NCI-H187 treated with DMSO at 0.1 percent for 48 hours (cell line): ENCODE measurements around the gene FADS2.

Source experiments
- DNase-seq: peaks from one replicate; lab custom pipeline; 2025; lab: John Stamatoyannopoulos, UW

The FADS2 gene

GRCh38 chr11:61887839-61888494 is 59.9 kb downstream of the FADS2 start:
- DNase-seq, result no peak

DNA sequence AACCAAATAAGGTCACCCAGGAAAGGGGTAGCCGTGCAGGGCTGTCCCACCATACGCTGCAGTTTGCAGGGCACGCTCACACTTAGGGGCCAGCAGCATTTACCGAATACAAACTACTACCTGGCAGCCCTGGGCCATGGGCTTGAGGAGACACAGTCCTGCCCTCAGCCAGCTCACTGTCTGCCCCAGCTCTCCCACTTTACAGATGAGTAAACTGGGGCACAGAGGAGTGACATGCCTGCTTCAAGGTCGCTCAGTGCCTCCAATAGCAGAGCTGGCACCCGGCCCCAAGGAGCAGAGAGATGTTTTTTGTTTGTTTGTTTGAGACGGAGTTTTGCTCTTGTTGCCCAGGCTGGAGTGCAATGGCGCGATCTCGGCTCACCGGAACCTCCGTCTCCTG is 60.5 kb downstream of the FADS2 start:
- no peak for DNase-seq

DNA sequence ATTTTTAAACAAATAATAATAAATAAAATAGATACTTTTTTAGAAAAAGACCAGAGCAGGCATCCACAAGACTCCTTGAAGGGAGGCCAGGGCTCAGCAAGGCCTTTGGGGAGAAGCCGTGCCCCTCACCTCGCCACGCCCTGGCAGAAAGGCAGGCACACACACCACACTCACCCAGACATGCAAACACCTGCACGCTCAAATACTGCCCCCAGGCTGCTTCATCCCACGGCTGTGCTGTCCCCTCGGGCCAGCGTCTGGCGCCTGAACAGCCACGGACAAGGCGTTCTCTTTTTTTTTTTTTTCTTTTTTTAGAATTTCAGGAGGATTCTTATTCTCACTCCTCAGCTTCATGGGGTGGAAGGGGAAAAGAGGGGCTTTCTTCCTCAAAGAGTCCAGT is 61.7 kb downstream of the FADS2 start:
- no peak for DNase-seq

DNA sequence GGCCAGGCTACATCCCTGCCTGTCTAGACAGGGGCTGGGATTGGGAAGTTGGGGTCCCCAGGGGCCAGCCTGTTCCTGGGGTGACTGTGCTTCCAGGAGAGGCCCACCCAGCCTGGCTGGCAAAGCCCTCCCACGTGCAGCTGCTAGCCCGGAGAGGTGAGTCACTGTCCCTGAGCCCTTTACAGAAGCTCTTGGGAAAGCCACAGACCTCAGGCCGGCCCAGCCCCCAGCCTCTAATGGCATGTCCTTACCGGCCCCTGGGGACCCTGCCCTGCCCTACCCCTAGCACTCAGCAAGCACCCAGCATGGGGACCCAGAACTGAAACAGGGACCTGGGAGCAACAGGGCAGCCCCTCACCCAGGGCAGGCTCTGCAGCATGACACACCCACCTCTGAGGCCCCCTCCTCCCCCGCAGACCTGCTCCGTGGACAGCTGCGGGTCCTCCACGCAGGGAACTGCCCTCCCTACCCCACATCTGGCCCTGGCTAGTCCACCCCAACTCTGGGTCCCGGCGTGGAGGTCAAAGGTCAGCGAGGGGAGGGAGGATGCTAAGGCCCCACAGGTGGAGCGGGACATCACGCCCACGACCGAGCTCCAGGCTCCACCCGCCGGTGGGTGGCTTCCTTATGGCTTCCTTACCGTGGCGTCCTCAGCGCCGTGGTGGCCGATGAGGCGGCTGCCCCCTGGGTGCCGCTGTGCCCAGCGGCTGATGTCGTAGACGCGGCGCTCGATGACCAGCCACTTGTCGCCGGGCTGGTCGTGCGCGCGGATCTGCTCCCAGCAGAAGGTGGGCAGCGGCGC is 62.6 kb downstream of the FADS2 start:
- no peak for DNase-seq

DNA sequence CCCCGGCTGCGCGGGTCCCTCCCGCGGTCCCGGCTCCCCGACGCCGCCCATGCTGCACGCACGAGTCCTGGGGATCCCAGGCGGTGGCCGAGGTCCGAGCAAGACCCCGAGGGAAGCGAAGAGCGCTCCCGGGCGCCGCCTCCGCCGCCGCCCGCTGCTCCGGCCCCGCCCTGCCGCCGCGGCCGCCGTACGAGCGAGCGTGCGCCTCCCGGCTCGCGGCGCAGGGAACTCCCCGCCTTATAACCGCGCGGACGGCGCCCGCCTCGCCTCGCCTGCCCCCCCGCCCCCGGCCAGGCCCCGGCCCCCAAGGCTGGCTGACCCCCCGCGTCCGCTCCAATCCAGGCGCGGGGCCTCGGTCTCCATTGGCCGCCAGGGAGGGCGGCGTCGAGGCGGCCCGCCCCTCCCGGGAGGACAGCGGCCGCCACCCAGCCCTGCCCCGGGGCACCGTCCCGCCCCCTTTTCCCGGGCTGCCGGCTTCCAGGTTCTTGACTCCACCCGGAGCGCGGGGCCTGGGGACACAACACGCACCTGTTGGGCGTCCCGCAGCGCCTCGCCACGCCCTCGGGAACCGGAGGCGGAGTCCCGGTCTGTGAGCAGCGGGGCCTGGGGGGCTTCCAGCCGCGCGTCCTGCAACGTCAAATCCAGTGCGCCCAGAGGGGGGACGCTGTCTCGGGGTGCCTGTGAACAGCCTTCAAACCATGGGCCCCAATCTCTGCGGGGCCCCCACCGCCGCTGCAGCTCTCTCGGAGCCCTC is 63.4 kb downstream of the FADS2 start, which contains the start of gene FADS3:
Gene FADS3 (minus strand): TSS at position 215 of the 754 bp plus-strand sequence. CDS start 164 bp downstream, at position 51.
- DNase-seq, result no peak

DNA sequence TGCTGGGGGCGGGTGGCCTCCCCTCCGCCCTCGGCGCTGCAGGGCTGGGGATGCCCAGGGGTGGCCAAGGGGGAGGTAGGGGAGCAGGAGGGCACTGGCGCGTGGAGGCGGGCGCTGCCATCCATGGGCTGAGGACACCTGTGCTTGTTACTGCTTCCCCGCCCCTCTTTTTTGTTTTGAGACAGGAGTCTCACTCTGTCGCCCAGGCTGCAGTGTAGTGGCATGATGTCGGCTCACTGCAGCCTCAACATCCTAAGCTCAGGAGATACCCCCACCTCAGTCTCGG is 63.9 kb downstream of the FADS2 start:
- DNase-seq, result no peak

- no peak for DNase-seq
Measured at GRCh38 chr11:61893981-61894380, 65.9 kb downstream of the FADS2 start.

DNA sequence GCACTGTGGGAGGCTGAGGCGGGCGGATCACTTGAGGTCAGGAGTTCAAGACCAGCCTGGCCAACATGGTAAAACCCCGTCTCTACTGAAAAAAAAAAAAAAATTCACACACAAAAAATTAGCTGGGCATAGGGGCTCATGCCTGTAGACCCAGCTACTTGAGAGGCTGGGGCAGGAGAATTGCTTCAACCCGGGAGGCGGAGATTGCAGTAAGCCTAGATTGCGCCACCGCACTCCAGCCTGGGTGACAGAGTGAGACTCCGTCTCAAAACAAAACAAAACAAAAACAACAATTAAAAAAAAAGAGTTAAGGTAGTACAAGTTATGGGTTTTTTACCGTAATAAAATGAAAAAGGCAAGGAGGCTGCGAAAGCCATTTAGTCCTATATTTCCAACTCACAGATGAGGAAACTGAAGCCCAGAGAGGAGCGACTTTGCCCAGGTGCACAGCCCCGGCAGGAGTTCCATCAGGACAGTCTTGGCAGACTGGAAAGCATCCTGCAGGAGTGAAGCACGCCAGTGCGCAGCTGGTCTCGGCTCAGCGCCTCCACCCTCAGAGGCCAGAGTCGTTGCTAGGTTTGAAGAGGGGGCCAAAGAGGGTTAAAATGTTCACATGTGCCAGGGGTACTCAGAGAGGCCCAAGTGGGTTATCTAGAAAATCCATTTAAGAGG is 67.1 kb downstream of the FADS2 start:
- no peak for DNase-seq

DNA sequence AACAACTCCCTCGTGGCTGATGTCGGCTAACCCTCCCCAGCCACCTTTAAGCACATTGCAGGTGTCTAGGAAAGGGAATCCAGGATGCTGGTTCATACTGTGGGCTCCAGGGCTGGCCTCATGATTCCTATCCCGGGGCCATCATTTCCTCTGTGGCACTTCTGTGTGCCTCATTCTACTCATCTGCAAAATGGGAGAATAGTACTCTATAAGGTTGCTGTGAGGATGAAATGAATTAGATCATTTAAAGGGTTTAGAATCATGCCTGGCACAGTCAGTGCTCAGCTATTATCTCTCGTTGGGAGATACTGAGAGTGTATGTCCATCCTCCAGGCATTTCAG is 67.6 kb downstream of the FADS2 start:
- no peak for DNase-seq

- no peak for DNase-seq
Measured at GRCh38 chr11:61896665-61897386, 68.7 kb downstream of the FADS2 start.

DNA sequence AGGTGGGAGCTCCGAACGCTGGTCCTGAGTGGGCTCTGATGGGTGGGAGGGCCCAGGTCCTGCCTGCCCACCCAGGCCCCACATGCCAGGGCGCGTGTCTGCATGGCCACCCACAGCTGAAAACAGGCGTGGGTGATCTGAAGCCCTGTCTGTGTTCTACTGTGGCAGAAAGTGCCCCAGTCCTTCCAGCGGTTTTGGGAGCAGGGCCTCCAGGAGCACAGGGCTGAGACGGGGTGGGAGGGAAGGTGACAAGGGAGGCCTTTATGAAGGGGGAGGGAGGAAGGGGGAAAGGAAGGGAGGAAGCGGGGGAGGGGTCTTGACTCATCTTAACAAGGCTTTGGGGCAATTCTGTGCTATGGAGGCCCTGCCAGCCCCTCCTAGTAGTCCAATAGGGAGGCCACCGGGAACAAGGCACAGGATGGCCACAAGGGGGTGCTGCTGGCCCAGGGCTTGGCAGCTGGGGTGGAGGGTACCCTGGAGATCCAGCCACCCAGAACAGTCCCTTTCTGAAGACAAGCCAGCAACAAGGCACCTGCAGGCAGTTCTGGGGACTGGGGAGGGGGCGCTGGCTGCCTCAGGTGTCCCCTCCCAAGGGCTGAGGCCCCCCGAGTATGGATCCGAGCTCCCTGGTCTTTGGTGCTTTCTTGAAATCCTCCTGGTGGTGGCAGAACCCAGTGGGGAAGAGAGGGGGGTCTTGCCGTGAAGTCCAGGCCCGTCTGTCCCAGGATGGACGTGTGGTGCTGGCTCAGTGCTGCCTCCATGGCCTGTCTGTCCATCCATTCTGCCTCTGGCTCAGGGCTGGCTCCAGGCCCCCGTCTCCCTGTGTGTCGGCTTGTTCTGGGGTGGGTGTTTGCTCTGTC is 69.5 kb downstream of the FADS2 start:
- no peak for DNase-seq

DNA sequence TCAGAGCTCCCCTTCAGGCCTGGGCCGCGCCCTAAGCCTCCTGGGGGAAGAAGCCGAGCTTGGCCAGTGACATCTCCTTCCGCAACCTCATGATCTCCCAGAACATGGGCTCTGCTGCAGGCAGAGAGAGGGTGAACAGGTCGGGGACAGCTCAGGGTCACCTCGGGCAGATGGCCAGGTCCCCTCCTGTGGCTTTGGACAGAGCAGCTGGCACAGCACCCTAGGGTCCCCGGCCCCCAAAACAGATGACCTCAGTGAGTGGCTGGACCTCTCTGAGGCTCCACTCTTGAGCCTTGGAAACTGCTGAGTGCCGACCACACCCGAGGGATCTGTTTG is 70.1 kb downstream of the FADS2 start:
- DNase-seq, result no peak

DNA sequence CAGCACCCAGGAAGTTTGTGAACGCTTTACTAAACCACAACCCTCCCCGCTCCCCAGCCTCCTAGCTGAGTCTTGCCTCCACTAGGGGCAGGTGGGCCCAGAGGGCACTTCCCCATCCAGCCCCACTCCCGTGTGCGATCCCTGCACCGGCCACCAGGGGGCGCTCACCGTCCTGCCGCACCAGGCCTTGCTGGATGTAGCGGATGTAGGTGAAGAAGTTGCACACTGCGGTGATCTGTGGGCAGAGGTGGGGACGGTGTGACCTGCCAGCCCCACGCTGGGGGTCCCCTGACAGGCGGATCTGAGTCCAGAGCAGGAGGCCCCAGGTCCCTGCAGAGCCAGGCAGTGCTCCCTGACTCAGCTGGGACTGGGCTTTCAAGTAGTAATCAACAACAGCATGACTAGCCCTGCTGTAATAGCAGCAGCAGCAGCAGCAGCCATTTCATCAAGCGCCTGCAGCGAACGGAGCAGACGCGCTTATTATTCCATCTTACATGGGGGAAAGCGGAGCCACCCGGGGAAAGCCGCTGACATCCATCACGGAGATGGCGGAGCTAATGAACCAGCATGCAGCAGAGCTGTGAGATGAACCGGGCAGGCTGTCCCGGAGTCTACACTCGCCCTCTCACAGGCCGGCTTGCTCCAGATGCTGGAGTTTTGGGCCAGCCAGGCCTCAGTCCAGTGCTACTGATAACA is 71.2 kb downstream of the FADS2 start:
- DNase-seq, result peak; percentile 33

GRCh38 chr11:61900251-61900650 is 72.2 kb downstream of the FADS2 start:
- DNase-seq, result no peak

DNA sequence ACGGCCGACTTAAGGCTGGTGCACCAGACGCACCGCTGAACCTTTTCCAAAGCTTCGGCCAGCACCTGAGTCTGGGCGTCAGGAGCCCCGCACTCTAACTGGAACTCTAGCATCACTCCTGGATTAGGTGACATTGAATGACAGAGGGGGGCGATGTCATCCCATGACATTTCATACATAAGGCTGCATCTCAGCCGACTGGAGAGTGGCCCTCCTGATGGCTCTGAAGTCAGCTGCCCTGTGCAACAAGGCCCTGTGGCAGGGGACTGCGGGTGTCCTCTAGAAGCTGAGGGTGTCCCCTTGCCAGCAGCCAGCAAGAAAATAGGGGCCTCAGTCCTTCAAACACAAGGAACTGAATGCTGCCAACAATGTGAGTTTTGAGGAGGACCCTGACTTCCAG is 73.3 kb downstream of the FADS2 start:
- DNase-seq, result no peak

DNA sequence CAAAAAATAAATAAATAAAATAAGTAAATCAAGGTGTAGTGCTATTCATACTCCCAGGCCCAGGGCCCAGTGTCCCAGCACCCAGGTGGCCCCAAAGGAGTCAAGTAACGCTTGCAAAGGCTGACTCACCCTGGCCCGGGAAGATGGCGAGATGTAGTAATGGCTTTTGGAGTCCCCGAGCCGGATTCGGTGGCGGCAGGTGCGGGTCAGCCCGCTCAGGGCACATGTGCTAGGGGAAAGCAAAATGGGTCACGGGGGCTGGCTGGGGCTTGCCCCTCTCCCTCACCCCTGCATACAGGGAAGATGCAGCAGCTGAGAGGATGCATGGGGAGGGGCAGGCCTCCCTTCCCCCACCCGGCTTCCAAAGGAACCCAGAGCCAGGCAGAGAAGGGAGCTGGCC is 74.2 kb downstream of the FADS2 start:
- no peak for DNase-seq

GRCh38 chr11:61903845-61904244 is 75.7 kb downstream of the FADS2 start:
- no peak for DNase-seq

- DNase-seq, result no peak
Measured at GRCh38 chr11:61904539-61905048, 76.5 kb downstream of the FADS2 start.

- DNase-seq, result no peak
Measured at GRCh38 chr11:61905067-61905696, 77.1 kb downstream of the FADS2 start.
